Inferior parietal cortex (tissue), 1 donor: ENCODE measurements around the gene GTF2H4.
"Not testable (repeated sequence)": the region's sequence is repeated elsewhere in the genome, so short reads cannot be mapped to it uniquely, and the experiment has no call there.

Experiments used
- DNase-seq: peaks from one replicate; pipeline ENCODE4 v3.0.0-alpha.2; 2016; ENCODE audit errors: extremely low spot score

Gene GTF2H4

GRCh38 chr6:30894935-30895334 lies 13.1 kb upstream of the GTF2H4 start:
- DNase-seq, result no peak

DNA sequence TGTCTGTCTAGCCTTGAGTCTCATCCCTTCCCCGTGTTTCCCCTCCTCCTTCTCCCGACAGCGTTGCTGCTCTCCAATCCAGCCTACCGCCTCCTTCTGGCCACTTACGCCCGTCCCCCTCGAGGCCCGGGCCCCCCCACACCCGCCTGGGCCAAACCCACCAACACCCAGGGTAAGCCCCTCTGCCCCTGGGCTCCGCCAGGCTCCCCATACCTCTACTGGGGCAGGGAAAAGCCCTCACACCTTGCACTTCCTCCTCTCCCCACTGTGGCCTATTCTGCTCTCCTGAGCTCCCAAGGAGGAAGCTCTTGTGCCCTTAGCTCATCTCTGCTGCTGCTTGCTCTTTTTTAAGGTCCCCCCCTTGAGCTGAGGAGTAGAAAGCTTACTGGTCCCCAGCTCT lies 12.7 kb upstream of the GTF2H4 start:
- no peak for DNase-seq

DNA sequence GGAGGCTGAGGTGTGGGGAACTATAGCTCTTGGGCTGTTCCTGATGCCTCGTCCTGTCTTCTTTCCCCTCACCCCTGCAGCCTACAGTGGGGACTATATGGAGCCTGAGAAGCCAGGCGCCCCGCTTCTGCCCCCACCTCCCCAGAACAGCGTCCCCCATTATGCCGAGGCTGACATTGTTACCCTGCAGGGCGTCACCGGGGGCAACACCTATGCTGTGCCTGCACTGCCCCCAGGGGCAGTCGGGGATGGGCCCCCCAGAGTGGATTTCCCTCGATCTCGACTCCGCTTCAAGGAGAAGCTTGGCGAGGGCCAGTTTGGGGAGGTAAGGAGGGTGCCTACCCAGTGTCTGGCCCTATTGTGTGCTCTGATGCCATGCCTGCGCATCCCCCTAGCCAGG lies 11.5 kb upstream of the GTF2H4 start:
- no peak for DNase-seq

- no peak for DNase-seq
Measured at GRCh38 chr6:30897882-30898281, 10.1 kb upstream of the GTF2H4 start.

GRCh38 chr6:30898750-30899360 lies 9.2 kb upstream of the GTF2H4 start:
- no peak for DNase-seq

- DNase-seq, result no peak
Measured at GRCh38 chr6:30900863-30901417, 7.1 kb upstream of the GTF2H4 start.

DNA sequence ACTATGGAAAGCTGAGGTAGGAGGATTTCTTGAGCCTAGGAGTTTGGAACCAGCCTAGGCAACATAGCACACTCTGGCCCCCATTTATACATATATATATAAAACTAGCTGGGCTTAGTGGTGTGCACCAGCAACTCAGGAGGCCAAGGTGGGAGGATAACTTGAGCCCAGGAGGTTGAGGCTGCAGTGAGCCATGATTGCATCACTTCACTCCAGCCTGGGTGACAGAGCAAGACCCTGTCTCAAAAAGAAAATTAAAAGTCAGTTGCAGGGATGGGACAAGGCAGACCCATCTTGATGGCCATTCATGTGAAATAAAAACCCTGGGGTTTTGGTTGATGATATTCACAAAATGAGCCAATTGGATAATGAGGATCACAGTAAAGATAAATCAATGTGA lies 6.6 kb upstream of the GTF2H4 start:
- DNase-seq, result no peak

- not testable (repeated sequence) for DNase-seq
Measured at GRCh38 chr6:30902196-30902595, 5.8 kb upstream of the GTF2H4 start.

- no peak for DNase-seq
Measured at GRCh38 chr6:30902709-30903108, 5.3 kb upstream of the GTF2H4 start.

DNA sequence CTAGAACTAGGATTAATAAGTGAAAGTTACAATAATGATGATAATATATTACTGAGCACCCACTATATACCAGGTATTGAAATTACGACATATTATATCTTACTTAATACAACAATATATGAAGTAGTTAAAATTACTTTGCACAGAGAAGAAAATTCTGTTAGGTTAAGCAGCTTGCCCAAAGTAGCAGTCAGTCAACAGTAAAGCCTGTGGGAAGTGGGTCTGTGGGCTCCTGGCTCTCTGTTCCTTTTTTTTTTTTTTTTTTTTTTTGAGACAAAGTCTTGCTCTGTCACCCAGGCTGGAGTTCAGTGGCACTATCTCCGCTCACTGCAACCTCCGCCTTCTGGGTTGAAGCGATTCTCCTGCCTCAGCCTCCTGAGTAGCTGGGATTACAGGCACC lies 4.8 kb upstream of the GTF2H4 start:
- DNase-seq, result no peak

- not testable (repeated sequence) for DNase-seq
Measured at GRCh38 chr6:30907290-30907757, 683 bp upstream of the GTF2H4 start.

DNA sequence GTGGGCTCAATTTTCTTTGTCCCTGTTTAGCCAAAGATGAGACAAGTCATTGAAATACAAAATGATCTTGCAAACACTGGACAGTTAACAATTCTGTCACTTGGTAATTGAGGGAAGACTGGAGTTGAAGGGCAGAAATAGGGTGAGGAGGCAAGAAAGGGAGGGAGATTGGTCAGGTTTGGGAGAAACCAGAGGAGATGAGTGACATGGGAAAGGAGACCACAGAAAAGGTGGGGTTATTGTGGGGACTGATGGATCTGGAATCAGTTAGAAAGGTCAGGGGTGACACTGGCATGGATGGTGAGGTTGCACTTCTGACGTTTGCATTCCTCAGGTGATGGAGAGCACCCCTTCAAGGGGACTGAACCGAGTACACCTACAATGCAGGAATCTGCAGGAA lies 693 bp downstream of the GTF2H4 start:
- no peak for DNase-seq

GRCh38 chr6:30910473-30910872 lies 2.5 kb downstream of the GTF2H4 start:
- DNase-seq, result not testable (repeated sequence)

- DNase-seq, result no peak
Measured at GRCh38 chr6:30912746-30913520, 4.9 kb downstream of the GTF2H4 start.

GRCh38 chr6:30913721-30914075 lies 5.7 kb downstream of the GTF2H4 start:
- DNase-seq, result peak; percentile 15

DNA sequence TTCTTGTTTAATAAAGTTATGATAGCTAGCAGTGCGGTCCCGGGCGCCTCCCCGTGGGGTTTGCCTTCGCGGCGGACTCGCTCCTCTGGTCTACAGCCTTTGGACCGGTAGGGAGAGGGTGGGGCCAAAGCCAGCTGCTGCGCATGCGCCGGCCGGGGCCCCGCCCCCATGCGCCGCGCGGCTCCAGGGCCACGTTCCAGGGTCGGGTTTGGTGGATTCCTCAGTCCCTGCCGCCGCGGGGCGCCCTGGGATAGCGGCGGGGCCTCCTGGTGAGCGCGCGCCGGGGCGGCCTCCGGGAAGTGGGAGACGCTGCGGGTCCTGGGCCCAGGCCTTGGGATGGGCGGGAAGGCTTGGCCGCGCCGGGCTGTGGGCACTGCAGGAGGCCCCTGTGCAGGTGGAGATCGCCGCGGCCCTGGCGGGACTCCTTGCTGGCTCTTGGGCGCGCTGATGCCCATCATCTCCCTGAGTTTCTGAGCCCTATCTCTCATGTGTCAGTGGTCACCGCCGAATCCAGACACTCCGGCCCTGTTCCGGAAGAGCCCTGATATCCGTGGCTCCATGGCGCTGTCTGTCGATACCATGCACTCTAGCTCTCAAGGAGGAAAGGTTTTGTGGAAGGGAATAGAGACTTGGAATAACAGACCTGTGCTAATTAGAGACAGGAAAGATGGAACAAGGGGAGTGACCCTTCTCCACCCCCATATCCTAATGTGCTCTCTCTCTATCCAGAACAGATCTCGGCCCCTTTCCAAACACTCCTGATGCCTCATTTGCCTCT lies 6.3 kb downstream of the GTF2H4 start, which contains the start of gene VARS2:
Gene VARS2 (plus strand): TSS at position 163 of the 778 bp plus-strand sequence. CDS start 599 bp downstream, at position 762.
- peak; percentile 93 for DNase-seq

- peak; percentile 36 for DNase-seq
Measured at GRCh38 chr6:30914854-30915590, 7.0 kb downstream of the GTF2H4 start.

GRCh38 chr6:30915591-30915946 lies 7.6 kb downstream of the GTF2H4 start:
- DNase-seq, result peak; percentile 83

DNA sequence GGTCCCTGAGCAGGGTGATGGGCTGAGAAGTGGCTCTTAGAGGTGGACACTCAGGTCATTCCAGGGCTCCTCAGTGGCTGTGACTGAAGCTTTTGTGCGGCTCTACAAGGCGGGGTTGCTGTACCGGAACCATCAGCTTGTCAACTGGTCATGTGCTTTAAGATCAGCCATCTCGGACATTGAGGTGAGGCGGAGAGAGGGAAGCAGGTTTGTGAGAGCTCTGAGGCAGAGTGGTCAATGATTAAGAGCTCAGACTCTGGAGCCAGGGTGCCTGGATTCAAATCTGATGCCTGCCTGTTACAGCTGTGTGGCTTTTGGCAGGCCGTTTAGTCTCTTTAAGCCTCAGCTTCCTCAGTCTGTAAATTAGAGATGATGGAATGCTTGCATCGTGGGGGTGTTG lies 9.0 kb downstream of the GTF2H4 start:
- no peak for DNase-seq

DNA sequence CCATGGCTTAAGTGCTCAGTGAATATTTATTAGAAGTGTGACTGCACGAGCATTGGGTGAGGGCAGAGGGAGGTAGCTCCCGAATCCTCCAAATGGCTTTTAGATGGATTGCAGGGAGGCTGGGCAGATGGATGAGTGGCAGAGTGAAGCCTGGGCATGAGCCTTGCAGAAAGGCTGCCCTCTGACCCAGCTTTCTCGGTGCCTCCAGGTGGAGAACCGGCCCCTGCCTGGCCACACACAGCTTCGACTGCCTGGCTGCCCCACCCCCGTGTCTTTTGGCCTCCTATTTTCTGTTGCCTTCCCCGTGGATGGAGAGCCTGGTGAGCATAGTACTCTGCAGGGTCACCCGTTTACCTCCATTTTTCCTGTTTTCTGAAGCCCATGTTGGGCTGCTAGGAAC lies 9.5 kb downstream of the GTF2H4 start:
- no peak for DNase-seq

DNA sequence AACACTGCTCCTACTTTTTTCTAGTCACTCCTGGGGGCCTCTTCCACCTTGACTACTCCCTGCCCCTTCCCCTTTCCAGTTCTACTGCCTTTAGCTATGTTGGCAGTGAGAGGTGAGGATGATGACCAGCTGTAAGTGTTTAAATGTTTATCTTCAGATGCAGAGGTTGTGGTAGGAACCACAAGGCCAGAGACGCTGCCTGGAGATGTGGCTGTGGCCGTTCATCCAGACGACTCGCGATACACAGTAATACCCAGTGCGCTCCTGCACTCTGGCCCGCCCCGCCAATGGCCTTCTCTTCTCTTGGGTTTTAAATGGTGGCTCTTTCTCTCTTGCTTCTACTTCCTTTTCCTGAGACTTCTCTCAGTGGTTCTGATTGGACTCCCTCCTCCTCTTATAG lies 10.7 kb downstream of the GTF2H4 start:
- no peak for DNase-seq

DNA sequence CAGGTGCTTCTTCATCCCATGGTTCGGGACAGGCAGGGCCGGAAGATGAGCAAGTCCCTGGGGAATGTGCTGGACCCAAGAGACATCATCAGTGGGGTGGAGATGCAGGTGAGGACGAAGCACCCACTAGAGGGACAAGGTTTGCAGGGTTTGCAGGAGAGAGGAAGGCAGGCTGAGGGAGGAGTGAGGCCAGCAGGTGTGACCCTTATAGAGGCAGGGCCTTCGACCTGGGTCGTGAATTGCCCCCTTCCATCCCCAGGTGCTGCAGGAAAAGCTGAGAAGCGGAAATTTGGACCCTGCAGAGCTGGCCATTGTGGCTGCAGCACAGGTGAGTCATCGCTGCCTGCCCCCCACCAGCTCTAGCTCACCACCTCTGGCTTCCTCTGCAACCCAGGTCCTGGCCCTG lies 14.4 kb downstream of the GTF2H4 start:
- no peak for DNase-seq
